ENCODE data around the gene PLPP3. TPM values are rescaled to one million over a fixed set of nuclear protein-coding genes. Genes with fewer than 3 reads are reported as not detected.

Gene PLPP3
- total RNA-seq, 4 donors from 2014 or later, result 16.5 to 116 (median 33.5) TPM

GRCh38 chr1:56496821-56497772, 82.3 kb downstream of the PLPP3 start:
- intact Hi-C loops (cut with DNase I), result no loop called here
- no peak for DNase-seq
- Histone ChIP-seq H3K27ac (no peak overlapping the region), H3K4me1 (peaks cover 4 to 10% (median 6%) of the 10 kb centered on the region in 3 donors), H3K9me3 (no peaks in the 10 kb centered on the region), H3K36me3 (peaks cover 0 to 76% (median 8%) of the 10 kb centered on the region in 3 donors), H3K27me3 (no peaks in the 10 kb centered on the region), H3K4me3 (no peak overlapping the region)
- 68 to 76% methylated on average over 12 of the region's 12 CpGs for WGBS, 2 donors
- TF ChIP-seq POLR2A (IDR thresholded peaks at IDR 0.05) (no peak), CTCF (IDR thresholded peaks at IDR 0.05) (no peak)

- TF ChIP-seq POLR2A (IDR thresholded peaks at IDR 0.05), result no peak
- no peak for TF ChIP-seq CTCF (IDR thresholded peaks at IDR 0.05)
- 61 to 63% methylated on average over 2 of the region's 2 CpGs for WGBS, 2 donors
Measured at GRCh38 chr1:56496158-56496557, 83.2 kb downstream of the PLPP3 start.

GRCh38 chr1:56495538-56495937, 83.8 kb downstream of the PLPP3 start:
- Histone ChIP-seq H3K27me3 (no peaks in the 10 kb centered on the region), H3K4me3 (no peak overlapping the region), H3K4me1 (peaks cover 10 to 26% (median 17%) of the 10 kb centered on the region in 3 donors), H3K9me3 (no peaks in the 10 kb centered on the region), H3K27ac (no peak overlapping the region), H3K36me3 (peaks cover 0 to 65% (median 8%) of the 10 kb centered on the region in 3 donors)
- 80 to 90% methylated on average over 9 to 10 of the region's 10 CpGs for WGBS, 2 donors
- DNase-seq, result no peak
- intact Hi-C loops (cut with DNase I), result no loop called here
- TF ChIP-seq POLR2A (IDR thresholded peaks at IDR 0.05) (no peak), CTCF (IDR thresholded peaks at IDR 0.05) (no peak)

More at GRCh38 chr1:56496158-56496557, 83.2 kb downstream of the PLPP3 start:
- intact Hi-C loops (cut with DNase I), result no loop called here
- Histone ChIP-seq H3K27me3 (no peaks in the 10 kb centered on the region), H3K27ac (no peak overlapping the region), H3K4me3 (no peak overlapping the region), H3K9me3 (no peaks in the 10 kb centered on the region), H3K4me1 (peaks cover 10 to 20% (median 16%) of the 10 kb centered on the region in 3 donors), H3K36me3 (peaks cover 0 to 71% (median 8%) of the 10 kb centered on the region in 3 donors)
- DNase-seq, result no peak

GRCh38 chr1:56494306-56494705, 85.1 kb downstream of the PLPP3 start:
- no peak for DNase-seq
- H3K4me1 ChIP-seq, result peaks cover 10 to 24% (median 17%) of the 10 kb centered on the region in 3 donors
- intact Hi-C loops (cut with DNase I), result no loop called here
- H3K27ac ChIP-seq, result no peak overlapping the region
- no peaks in the 10 kb centered on the region for H3K27me3 ChIP-seq
- TF ChIP-seq POLR2A (IDR thresholded peaks at IDR 0.05), result no peak
- TF ChIP-seq CTCF (IDR thresholded peaks at IDR 0.05), result no peak
- no peaks in the 10 kb centered on the region for H3K9me3 ChIP-seq
- H3K36me3 ChIP-seq, result peaks cover 0 to 54% (median 8%) of the 10 kb centered on the region in 3 donors
- WGBS, 2 donors, result 82 to 86% methylated on average over 5 of the region's 5 CpGs
- no peak overlapping the region for H3K4me3 ChIP-seq

- Histone ChIP-seq H3K27ac (no peak overlapping the region), H3K4me1 (peaks cover 10 to 24% (median 17%) of the 10 kb centered on the region in 3 donors), H3K27me3 (no peaks in the 10 kb centered on the region), H3K36me3 (peaks cover 0 to 54% (median 8%) of the 10 kb centered on the region in 3 donors), H3K4me3 (no peak overlapping the region), H3K9me3 (no peaks in the 10 kb centered on the region)
- no peak for DNase-seq
- WGBS, 2 donors, result 74 to 92% methylated on average over 2 of the region's 2 CpGs
- TF ChIP-seq POLR2A (IDR thresholded peaks at IDR 0.05), result no peak
- no peak for TF ChIP-seq CTCF (IDR thresholded peaks at IDR 0.05)
- intact Hi-C loops (cut with DNase I), result no loop called here
Measured at GRCh38 chr1:56493826-56494225, 85.5 kb downstream of the PLPP3 start.

Measured in esophagus squamous epithelium (tissue), 5 donors.